HEK293 (cell line): ENCODE results near the gene POLR2L.

ENCODE experiments used
- YY1 ChIP-seq: fragments of 450-650 bp; formaldehyde crosslinking; IDR thresholded peaks from 2 replicates; pipeline ENCODE4 v1.5.1; 2018; ENCODE audit warnings: missing biosample characterization, missing genetic modification characterization
- ZNF549 ChIP-seq: fragments of 450-650 bp; IDR thresholded peaks from 2 replicates; pipeline ENCODE4 v1.5.1; 2018; ENCODE audit warnings: missing biosample characterization, missing genetic modification characterization, mild to moderate bottlenecking, inconsistent platforms, moderate library complexity
- TF ChIP-seq, protein P1 (sequence below): fragments of 450-650 bp; formaldehyde crosslinking; IDR thresholded peaks from 2 replicates; pipeline ENCODE4 v1.5.1; 2017; ENCODE audit warnings: missing biosample characterization, missing genetic modification characterization
- TF ChIP-seq, protein P2 (sequence below): fragments of 450-650 bp; formaldehyde crosslinking; IDR thresholded peaks from 2 replicates; pipeline ENCODE4 v1.5.1; 2016; ENCODE audit warnings: missing biosample characterization, missing genetic modification characterization

GRCh38 chr11:816433-816779 lies 25.9 kb downstream of the POLR2L start:
- TF ChIP-seq, protein P1, sequence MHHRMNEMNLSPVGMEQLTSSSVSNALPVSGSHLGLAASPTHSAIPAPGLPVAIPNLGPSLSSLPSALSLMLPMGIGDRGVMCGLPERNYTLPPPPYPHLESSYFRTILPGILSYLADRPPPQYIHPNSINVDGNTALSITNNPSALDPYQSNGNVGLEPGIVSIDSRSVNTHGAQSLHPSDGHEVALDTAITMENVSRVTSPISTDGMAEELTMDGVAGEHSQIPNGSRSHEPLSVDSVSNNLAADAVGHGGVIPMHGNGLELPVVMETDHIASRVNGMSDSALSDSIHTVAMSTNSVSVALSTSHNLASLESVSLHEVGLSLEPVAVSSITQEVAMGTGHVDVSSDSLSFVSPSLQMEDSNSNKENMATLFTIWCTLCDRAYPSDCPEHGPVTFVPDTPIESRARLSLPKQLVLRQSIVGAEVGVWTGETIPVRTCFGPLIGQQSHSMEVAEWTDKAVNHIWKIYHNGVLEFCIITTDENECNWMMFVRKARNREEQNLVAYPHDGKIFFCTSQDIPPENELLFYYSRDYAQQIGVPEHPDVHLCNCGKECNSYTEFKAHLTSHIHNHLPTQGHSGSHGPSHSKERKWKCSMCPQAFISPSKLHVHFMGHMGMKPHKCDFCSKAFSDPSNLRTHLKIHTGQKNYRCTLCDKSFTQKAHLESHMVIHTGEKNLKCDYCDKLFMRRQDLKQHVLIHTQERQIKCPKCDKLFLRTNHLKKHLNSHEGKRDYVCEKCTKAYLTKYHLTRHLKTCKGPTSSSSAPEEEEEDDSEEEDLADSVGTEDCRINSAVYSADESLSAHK (tag by site-specific recombination), result no peak
- TF ChIP-seq, protein P2, sequence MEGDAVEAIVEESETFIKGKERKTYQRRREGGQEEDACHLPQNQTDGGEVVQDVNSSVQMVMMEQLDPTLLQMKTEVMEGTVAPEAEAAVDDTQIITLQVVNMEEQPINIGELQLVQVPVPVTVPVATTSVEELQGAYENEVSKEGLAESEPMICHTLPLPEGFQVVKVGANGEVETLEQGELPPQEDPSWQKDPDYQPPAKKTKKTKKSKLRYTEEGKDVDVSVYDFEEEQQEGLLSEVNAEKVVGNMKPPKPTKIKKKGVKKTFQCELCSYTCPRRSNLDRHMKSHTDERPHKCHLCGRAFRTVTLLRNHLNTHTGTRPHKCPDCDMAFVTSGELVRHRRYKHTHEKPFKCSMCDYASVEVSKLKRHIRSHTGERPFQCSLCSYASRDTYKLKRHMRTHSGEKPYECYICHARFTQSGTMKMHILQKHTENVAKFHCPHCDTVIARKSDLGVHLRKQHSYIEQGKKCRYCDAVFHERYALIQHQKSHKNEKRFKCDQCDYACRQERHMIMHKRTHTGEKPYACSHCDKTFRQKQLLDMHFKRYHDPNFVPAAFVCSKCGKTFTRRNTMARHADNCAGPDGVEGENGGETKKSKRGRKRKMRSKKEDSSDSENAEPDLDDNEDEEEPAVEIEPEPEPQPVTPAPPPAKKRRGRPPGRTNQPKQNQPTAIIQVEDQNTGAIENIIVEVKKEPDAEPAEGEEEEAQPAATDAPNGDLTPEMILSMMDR (tag by site-specific recombination), result no peak
- TF ChIP-seq YY1 (tag by site-specific recombination) (no peak), ZNF549 (no peak)
